ENCODE data around the gene TIMM8B.
"Not testable (repeated sequence)": the region's sequence is repeated elsewhere in the genome, so short reads cannot be mapped to it uniquely, and the experiment has no call there.

The TIMM8B gene, protein sequence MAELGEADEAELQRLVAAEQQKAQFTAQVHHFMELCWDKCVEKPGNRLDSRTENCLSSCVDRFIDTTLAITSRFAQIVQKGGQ

DNA sequence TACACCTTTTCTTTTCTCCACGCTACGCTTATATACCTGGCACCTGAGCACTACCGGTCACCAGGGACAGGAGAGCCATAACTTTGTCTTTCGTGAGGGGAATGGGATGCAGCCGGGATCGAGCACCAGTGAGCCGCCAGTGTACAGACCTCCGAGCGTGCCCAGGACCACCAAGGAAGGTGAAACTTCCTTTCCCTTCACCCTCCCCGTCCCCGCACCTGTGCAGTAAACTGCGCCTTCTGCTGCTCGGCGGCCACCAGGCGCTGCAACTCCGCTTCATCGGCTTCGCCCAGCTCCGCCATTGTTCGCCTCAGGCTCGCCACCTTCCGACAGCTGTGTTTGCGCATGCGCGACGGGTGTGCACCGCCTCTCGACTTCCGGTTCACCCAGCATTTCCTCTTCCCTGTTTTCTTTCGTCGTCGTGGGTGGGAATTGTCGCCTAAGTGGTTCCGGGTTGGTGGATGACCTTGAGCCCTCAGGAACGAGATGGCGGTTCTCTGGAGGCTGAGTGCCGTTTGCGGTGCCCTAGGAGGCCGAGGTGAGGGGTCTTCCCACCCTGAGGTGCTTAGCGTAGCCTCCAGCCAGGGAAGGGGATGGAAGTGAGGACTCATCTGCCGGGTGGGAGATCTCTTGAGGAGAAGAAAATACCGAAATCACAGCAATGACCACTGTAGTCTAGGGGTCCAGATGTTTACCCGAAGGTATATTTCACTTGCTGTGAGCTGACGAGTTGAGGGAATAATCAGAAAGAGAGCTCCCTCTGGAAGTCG is at the start of gene TIMM8B, which contains the start of gene SDHD:
Gene TIMM8B, minus strand, starts transcription at position 335 of the 770 bp plus-strand sequence. Its CDS starts 33 bp downstream, at position 302.
Gene SDHD, plus strand, starts transcription at position 452 of the 770 bp plus-strand sequence. Its CDS starts 35 bp downstream, at position 487.
- DNase-seq (ENCODE audit: low read depth): peak; percentile 90

DNA sequence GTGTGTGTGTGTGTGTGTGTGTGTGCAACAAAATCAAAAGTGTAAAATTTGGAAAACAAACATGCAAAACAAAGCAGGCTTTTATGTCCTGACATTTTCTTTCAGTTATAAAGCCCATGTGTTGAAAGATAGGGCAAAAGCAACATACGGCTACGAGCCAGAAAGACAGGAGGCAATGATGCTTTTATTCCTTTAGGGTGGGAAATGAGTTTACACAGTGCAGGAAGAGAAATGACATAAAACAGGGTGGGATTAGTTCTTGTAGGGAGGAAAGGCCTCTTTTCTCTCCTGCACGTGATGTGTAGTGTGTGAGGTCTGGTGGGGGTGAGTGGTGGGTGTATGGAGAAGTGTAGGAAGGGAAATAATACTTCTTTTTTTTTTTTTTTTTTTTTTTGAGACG is 47.9 kb upstream of the TIMM8B start:
- DNase-seq (ENCODE audit: low read depth): no peak

DNA sequence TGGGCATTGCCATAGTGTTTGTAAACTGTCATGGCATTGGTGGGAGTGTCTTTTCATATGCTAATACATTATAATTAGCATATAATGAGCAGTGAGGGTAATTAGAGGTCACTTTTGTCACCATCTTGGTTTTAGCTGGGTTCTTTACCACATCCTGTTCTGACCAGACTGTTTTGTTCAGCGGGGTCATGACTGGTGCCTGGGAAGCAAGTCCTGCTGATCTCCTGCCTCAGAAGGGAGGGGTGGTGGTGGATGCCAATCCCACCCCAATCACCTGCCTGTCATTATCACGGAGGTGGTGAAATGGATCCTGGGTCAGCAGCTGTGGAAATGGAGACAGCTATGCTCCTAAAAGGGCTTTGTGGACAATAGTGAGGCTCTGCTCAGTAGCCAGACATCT is 46.2 kb upstream of the TIMM8B start:
- DNase-seq (ENCODE audit: low read depth): no peak

DNA sequence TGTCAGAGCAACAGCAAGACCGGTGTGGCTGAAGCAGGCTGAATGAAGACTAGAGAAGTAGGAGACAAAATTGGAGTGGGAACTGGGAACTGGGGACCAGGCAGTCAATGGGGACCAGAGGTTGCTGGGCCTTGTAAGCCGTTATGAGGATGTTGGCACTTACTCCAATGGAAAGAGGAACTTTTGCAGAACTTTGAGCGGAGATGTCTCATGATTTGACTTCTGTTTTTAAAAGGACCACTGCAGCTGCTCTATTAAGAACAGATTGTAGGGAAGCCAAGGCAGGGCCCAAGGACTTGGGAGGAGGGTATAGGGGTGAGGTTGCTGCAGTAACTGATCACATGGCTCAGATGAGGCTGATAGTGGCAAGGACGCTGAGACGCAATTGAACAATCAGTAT is 43.1 kb upstream of the TIMM8B start:
- no peak for DNase-seq (ENCODE audit: low read depth)

DNA sequence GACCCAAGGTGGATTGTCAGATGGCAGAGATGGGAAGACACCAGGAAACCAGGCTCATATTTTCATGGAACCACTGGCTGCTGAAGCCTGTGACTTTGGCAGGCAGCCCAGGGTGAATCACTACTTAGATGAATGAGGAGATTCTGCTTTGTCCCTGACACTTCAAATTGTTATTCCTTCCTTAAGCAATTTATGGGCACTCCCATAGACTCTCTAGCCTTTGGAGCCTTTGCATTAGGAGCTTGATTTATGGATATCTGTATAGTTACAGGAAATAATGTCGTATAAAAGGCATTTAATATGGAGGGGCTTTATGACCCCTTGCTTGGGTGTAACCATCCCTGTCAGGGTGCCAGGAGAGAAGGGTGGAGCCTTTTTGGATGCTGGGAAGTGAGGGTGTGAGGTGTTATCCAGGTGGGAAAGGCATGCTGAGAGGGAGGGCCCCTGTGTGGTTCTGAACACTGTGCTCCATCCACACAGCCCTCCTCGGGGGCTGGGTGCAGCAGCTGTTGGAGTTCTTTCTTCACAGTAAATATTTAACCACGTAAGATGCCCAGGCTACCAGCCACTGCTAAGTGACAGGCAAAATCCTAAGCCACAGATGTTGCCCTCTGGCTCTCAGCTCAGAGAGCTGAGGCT is 42.0 kb upstream of the TIMM8B start:
- no peak for DNase-seq (ENCODE audit: low read depth)

DNA sequence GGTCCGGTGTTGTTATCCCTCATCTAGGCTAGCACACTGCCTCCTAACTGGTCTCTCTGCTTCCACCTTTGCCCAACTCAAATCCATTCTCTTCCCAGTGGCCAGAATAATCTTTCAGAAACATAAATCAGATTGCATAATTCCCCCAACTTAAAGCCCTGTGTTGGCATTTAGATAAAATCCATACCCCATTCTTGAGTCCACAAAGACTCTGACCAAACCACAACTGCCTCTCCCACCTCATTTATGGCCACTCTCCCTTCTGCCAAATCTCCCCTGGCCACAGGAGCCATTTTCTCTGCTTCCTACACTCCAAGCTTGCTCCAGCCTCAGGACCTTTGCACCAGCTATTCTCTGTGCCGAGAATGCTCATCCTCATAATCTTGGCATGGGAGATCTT is 40.5 kb upstream of the TIMM8B start:
- no peak for DNase-seq (ENCODE audit: low read depth)

DNA sequence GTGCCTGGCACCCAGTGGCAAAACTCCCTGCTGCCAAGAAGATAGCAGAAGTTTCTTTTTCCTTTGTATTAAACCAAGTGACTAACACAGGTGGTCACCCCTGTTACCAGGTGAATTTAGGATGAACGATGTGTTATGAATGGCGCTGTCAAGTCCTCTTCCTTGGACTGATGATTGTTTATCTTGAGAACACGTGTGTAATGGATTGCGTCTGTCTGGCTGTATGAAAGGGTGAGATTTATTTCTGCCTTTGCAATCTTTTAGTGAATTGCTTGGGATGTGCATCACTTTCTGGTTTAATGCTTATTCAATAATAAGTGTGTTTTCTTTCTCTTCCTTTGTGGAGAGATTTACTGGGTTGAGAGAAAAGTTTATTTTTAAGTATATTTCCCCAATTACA is 36.6 kb upstream of the TIMM8B start:
- DNase-seq (ENCODE audit: low read depth): no peak

DNA sequence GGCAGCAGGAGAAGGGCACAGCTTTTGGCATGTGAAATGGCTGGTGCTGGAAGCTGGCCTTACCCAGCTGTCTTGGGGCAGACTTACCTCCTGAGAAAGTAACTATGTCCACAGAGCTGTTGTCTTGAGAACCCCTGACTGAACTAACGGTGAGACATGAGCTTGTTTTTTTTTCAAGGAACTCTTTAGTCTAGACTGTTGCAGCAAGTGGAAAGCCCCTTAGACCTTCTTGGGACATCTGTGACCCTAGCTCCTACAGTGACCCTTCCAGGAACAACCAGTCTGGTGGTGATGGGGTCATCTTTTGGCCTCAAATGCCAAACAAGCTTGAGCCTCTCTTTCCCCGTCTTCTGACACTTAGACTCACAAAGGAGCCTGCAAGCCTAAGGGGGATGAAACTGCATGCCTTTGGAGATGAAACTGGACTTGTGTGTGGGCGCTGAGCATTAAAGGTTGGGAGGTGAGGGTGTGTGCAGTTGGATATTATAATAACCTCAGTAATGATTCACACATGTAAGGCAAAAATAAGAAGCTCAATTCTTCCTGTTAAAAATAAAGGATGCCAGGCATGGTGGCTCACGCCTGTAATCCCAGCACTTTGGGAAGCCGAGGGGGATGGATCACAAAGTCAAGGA is 35.5 kb upstream of the TIMM8B start:
- no peak for DNase-seq (ENCODE audit: low read depth)

DNA sequence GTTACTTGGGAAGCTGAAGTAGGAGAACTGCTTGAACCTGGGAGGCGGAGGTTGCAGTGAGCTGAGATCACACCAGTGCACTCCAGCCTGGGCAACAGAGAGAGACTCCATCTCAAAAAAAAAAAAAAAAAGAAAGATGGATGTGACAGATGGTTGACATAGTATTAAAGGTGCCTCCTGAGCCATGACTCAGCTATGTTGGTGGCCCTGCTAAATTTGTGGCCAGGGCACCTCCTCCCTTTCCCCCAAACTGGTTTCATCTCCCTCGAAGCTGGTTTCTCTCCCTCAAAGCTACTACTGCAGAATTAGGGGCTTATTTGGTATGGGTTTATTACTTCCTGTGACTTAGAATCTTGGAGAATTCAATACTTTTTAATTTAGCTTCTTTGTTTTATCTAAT is 31.6 kb upstream of the TIMM8B start:
- no peak for DNase-seq (ENCODE audit: low read depth)

DNA sequence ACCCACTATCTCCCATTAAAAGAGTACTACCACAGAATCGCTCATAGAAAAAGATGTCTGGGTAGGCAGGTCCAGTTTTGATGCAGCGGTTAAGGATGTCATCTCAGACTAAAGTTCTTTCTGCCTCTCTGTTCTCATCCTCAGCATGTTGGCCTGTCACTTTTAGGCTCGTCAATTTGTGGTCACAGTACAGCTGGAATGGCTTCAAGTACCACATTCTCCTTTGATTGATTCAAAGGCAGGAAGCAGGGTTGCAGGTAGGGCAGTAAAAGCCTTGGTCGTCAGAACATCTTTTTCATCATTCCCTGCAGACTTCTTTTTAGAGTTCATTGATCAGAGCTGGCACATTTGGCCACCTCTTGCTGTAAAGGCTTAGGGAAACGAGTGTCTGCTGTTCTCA is 28.8 kb upstream of the TIMM8B start:
- DNase-seq (ENCODE audit: low read depth): no peak

DNA sequence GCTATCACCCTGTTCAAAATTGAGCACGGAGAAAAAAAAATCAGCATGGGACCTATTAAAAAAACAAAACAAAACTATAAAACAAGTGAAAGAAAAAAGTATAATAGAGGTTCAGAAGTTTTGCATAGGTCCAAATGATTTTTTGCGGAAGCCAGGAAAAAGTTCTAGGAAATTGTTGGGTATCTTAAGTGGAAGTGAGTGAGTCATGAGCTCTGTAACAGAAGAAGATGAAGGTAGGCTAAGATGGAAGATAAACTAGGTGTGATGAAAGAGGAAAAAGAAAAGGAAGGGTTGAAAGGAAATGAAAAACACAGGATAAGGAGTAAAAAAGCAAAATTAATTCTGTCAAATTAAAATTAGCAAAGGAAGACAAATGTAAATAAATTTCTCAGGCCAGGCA is 27.9 kb upstream of the TIMM8B start:
- DNase-seq (ENCODE audit: low read depth): no peak

DNA sequence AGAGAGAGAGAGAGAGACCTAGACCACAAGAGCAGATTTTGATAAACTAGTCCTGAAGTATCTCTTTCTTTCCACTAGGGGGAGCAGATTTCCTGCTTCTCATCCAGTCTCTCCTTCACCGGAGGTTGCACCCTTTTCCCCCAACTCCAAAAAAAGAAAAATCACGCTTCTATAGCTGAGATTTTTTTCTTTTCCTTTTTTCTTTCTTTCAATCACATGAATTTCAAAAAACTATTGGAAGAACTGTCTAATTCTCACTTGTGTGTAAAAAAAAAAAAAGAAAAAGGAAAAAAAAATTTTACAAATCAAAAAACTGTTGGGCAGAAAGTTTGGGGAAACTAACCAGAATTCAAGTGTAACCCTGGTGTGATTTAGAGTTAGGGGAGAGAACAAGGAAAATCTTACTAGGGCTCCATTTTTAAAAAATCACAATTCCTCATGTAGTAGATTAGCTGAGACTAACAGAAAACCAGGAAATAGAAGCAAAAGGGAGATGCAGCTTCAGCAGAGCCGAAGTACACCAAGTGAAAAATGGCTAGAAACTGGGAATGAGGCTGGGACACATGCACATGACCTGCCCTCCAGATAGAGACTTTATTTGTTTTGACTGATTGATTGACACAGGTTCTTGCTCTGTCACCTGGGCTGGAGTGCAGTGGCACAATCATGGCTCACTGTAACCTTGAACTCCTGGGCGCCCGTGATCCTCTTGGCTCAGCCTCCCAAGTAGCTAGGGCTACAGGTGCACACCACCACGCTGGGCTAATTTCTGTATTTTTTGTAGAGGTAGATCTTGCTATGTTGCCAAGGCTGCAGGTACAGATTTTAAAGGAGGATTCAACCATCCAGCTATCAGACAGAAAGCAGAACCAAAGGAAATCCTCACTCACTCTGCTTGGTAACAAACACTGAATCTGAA is 27.2 kb upstream of the TIMM8B start:
- no peak for DNase-seq (ENCODE audit: low read depth)

DNA sequence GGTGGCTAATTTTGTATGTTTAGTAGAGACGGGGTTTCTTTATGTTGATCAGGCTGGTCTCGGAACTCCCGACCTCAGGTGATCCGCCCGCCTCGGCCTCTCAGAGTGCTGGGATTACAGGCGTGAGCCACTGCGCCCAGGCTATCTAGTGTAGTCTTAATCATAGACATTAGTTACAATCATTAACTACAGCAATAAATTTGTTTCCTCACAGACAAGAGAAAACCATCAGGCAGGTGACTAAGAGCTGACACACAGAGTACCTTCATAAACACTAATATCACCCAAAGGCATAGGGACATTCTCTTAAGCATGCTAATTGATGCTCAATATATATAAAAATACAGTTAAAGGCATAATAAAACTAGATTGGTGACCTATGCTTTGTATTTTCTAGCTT is 19.5 kb upstream of the TIMM8B start:
- no peak for DNase-seq (ENCODE audit: low read depth)

DNA sequence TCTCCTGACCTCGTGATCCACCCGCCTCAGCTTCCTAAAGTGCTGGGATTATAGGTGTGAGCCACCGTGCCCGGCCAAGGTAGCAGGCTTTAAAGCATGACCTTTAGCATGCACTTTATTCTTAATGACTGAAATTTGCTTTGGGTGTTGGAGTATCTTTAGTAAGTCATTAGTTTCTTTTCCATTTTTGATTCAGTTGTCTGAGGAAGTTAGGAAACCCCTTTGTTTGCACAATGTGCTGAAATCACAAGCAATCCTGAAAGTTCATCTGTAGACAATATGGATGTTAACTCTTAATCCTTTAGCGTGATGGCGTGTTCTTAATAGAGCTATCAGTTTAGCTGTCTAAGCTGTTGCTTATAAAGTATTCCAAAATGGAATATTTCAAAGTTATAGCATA is 16.9 kb upstream of the TIMM8B start:
- no peak for DNase-seq (ENCODE audit: low read depth)

DNA sequence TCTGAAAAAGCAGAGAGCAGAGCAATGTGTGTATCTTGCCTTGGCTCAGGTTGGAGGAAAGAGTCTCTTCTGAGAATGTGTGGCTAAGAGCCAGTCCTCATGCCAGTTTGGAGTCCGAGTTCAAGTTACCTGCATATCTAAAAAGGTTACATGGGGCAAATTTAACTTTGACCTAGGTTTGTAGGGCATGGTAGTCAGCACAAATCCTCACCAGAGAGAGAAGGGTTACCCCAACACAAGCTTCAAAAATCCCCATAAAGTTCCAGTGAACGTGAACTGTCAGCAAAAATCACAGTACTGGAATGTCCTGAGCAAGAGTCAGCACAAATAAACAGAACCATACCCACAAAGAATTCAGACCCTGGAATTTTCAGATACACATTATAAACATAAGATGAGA is 13.9 kb upstream of the TIMM8B start:
- DNase-seq (ENCODE audit: low read depth): no peak

DNA sequence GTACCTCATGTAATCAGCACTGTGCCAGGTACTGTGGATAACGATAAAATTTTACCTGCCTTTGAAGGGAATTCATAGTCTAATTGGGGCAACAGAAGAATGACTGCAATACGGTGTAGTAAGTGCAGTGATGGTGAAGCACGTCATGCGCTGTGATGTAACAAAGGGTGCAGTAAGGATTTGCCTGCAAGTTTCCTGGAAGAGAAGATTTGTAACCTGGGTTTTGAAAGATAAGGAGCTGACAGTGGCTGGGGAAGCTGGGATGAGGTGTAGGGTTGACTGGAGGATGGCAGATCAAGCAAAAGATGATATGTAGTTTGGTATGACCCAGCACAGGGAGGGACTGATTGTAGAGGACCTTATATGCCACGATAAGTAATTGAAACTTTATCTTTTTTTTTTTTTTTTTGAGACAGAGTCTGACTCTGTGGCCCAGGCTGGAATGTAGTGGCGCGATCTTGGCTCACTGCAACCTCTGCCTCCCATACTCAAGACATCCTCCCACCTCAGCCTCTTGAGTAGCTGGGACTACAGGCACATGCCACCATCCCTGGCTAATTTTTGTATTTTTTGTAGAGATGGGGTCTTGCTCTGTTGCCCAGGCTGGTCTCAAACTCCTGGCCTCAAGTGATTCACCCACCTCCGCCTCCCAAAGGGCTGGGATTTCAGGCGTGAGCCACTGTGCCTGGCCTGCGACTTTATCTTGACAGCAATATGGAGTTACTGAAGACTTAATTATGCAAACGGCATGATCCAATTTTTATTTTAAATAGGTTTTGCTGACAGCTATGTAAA is 11.4 kb upstream of the TIMM8B start:
- DNase-seq (ENCODE audit: low read depth): no peak

DNA sequence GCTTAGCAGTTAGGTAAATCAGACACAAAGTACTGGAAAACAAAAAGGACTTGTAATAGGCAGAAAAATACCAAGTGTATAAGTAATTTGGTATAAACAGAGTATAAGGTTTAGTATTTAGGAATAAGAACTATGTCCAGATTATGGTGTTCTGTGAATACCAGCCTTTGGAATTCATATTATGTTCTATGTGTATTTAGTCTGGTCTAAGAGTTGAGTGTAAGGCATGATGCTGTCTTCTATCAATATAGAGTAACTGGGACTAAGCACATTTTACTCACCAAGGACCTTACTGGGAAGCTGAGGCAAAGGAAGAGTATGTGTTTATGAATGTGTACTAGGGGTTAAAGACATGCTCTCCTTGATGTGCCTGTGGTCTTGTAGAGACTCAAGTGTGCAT is 9.6 kb upstream of the TIMM8B start:
- no peak for DNase-seq (ENCODE audit: low read depth)

DNA sequence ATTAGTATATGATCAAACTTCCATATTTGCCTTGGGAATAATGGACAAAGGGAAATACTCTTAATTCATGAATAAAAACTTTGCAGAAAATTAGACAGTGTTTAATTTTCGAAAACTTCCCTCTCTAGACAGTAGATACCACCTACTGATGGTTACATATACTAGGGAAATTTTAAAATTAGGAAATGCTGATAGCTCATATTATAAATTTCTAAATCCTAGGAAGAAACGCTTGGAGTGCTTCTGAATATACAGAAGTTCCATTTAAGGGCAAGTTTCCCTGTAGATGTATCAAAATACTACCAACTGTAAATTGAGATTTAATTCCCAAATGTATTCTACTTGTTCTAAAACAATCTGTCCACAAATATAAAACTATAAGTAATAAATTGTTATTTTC is 8.7 kb upstream of the TIMM8B start:
- DNase-seq (ENCODE audit: low read depth): not testable (repeated sequence)

DNA sequence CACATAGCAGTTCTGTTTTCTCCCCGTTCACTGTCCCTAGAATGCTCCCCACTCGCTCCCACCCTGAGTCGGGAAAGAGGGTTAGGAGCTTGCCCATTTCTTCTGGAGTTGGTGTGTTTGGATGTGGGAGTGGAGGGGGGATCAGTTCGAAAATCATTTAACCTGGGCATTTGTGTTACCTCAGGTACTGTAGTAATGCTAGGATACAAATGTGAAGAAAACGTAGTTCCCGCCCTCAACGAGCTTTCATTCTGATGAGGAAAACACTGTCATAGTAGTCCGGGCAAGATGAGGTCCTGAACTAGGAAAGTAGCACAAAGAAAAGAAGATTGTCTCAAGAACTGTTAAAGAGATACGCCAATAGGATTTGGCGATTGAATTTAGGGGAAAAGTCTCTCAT is 656 bp upstream of the TIMM8B start:
- DNase-seq (ENCODE audit: low read depth): no peak

DNA sequence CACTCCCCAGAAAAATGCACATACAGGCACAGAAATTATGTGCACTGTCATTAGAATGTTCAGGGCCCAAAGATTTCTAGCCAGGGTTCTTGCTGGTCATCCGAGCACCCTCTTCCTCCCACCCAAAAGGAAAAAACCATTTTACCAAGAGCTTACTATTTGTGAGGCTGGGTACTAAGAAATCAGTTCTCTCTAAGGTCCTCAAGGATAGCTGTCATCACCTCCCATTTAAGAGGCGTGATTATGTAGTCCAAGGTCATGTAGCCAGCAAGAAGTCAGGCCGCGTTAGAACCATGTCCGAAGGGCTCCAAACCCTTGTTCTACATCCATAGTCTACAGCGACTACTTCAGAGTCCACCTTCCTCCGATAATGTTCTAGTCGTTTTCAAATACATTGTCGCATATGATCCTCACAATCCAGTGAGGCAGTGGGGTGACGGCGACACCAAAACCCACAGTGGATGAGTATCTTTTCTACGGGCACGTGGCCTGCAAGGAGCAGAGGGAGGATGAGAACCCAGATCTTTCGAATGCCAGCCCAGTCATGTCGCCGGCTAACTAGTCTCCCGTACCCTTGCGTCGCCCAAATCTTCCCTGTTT is 634 bp downstream of the TIMM8B start:
- no peak for DNase-seq (ENCODE audit: low read depth)

DNA sequence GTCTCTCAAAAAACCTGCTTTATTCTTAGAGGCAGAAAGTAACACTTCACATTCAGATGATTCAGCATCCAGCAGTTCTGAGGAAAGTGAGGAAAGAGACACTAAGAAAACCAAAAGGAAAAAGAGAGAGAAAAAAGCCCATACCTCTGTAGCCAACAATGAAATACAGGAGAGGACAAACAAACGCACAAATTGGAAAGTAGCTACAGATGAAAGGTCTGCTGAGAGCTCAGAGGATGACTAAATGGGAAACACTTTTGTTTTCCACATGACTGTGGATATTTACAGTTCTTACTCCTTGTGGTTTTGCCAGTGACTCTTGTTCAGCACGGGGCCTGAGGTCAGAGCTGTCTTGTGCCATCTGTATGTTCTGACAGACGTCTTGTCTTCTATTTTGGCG is 3.8 kb downstream of the TIMM8B start:
- DNase-seq (ENCODE audit: low read depth): no peak
